SHP77 (cell line): ENCODE data around the gene CATSPERE.
A peak's percentile ranks its signal among the peaks of the same experiment; 100 is the strongest.

Experiments used
- DNase-seq, 2 experiments: peaks; one replicate each; lab custom pipeline; 2025; lab: John Stamatoyannopoulos, UW

CATSPERE gene, protein sequence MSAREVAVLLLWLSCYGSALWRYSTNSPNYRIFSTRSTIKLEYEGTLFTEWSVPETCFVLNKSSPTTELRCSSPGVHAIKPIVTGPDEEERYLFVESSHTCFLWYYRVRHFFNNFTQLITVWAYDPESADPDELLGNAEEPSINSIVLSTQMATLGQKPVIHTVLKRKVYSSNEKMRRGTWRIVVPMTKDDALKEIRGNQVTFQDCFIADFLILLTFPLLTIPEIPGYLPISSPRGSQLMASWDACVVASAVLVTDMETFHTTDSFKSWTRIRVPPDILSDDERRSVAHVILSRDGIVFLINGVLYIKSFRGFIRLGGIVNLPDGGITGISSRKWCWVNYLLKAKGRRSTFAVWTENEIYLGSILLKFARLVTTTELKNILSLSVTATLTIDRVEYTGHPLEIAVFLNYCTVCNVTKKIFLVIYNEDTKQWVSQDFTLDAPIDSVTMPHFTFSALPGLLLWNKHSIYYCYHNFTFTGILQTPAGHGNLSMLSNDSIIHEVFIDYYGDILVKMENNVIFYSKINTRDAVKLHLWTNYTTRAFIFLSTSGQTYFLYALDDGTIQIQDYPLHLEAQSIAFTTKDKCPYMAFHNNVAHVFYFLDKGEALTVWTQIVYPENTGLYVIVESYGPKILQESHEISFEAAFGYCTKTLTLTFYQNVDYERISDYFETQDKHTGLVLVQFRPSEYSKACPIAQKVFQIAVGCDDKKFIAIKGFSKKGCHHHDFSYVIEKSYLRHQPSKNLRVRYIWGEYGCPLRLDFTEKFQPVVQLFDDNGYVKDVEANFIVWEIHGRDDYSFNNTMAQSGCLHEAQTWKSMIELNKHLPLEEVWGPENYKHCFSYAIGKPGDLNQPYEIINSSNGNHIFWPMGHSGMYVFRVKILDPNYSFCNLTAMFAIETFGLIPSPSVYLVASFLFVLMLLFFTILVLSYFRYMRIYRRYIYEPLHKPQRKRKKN

GRCh38 chr1:244461245-244462071 is at the start of gene CATSPERE:
Gene CATSPERE, plus strand, starts transcription at chr1:244461273. Its CDS starts 157 bp downstream, at chr1:244461430.
- DNase-seq = peak; percentile 81 to 91

DNA sequence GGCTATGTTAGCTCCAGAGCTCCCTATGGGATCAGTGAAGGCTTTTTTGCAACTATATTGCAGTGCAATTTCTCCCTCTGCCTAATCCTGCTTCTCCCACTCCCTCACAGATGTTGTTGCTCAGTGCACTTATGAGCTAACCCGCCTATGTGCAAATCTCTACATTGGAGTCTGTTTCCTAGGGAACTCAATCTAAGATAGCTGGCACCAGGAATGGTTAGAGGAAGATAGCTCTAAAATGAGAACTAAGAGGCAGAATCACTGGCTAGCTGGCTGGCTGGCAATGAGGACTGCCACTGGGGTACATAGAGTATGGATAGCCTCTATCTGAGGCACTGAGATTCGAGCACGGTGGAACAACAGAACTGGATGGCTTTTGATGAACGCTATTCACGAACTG is 48.9 kb upstream of the CATSPERE start:
- DNase-seq = no peak

GRCh38 chr1:244413736-244414135 is 47.3 kb upstream of the CATSPERE start:
- no peak for DNase-seq

DNA sequence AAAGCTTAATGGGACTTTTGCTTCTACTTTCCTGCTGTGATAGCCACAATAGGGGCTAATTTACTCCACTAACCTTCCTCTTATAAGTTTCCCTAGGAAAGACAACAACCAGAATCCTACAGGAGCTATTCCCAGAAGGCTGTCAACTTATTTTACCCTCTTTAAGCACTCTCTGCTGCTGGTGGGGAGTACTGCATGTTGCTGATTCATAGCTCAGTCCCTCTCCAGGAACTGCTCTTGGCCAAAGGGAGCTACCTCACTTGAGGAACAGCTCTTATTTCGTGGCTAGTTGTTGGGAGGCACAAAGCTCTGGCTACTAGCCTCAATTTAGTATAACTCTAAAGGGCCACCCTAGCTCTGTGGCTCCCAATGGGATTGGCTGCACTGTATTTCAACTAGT is 46.5 kb upstream of the CATSPERE start:
- DNase-seq = no peak

GRCh38 chr1:244419024-244419423 is 42.0 kb upstream of the CATSPERE start:
- DNase-seq = no peak

GRCh38 chr1:244422174-244422573 is 38.9 kb upstream of the CATSPERE start:
- no peak for DNase-seq

DNA sequence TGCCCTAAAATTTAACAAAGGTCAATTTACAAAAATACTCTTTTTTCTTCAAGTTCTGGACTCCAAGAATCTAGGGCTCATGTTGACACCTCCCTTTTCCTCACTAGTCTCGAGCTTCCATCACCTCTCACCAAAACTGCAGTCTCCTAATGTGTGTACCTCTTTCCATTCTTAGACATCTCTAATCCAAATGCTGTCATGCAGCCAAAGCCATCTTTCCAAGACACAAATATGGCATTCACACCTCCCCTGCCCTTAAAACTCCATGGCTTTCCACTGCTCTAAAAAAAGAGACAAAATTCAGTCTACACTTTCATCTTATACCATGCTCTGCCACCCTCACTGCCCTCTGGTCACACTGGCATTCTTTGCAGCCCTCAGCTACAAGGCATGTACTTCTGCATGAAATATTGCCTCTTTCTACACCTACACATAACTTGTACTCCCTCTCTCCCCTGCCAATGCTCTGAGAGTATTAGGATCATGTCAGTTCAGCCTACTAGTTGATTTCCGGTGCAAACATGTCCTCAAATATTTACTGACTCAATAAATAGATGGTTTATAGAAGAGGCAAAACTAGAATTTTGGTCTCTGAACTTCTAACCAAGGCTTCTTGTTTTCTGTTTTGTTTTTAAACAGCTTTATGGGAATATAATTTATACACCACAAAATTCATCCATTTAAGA is 36.3 kb upstream of the CATSPERE start:
- no peak for DNase-seq

DNA sequence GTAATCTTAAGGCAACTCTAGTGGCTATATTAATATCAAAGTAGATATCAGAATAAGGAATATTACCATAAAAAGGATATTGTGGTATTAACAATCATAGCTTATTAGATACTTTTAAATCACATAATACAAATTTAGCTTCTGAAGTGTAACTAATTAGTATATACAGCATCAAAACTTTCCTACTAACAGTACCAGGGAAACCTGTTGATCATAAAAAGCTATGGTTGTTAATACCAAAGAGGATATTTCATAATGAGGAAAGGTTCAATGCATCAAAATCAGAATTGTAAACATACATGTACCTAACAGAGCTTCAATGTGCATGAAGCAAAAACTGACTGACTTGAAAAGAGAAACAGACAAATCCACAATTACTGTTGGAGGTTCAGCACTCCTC is 33.4 kb upstream of the CATSPERE start:
- no peak for DNase-seq

- DNase-seq = no peak
Measured at GRCh38 chr1:244429818-244430217, 31.3 kb upstream of the CATSPERE start.

DNA sequence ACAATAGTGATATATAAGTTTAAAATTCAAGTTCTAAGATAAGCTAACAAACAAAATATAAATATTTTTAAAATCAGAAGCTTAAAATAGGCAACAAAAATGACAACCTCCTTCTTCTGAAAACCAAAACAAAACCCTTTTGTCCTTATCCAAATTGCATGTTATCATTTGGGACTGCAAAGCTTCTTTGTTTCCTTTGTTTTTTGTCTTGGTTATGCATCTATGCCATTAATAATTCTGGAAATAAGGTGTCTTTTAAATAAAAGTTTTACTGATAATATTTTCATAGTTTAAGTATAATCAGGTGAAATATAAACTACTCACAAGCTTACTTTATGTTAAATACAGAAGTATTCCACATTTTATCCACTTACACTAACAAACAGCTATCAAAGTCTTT is 29.9 kb upstream of the CATSPERE start:
- no peak for DNase-seq

DNA sequence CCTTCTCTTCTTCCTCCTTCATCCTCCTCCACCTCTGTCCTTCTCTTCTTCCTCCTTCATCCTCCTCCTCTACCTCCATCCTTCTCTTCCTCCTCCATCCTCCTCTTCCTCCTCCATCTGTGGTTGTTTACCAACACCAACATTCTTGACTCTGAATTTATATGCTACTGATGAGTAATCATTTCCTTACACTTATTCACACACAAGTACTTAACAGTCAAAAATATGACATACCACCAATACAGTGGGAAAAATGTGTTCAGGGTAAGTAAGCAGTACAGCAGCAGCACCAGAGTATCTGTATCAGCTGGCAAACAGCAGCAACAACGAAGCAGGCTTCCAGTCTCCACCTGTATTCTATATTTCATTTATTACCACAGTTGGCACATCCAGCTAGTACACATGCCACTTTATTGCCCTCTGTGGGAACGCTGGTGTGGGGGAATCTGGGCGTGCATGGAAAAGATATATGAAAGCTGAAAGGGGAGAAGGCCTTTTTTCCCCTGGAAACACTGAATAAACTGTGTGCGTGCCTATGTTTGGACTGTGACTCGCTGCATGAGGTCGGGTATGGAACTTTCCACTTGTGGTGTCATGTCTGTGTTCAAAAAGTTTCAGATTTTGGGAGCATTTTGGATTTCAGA is 25.4 kb upstream of the CATSPERE start:
- no peak for DNase-seq

GRCh38 chr1:244436336-244437085 is 24.6 kb upstream of the CATSPERE start:
- DNase-seq = no peak

DNA sequence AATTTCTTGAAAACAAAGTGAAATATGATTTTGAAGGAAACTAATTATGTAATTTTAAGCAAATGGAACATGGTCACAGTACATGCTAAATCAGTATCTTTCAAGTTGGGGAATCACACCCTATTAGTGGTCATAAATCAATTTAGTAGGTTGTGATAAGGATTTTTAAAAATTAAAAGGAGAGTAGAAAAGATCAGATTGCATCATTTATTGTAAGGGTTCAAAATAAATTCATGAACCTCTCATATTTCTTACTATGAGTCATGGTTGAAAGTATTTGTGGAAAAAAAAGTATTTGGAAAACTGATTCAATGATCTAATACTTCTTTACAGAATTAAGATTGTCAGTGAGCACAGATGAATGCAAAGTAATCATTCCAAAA is 24.0 kb upstream of the CATSPERE start:
- no peak for DNase-seq

GRCh38 chr1:244439391-244440032 is 21.6 kb upstream of the CATSPERE start:
- DNase-seq = no peak

DNA sequence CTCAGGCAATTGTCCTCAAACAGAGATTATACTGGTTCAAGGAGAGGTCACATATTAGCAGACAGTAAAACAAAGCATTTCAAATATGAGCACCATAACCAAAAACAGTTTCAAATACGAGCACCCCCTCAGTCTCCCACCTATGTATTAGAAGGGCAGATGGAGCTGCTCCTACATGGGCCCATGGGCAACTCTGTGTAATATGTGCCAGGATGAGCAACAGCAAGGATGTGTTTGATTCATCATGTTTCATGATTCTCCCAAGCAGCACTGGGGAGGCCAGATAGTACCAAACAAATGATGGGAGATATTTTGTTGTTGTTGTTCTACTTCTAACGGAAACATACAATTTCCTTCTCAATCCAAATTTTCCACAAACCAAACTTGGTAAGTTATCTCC is 18.2 kb upstream of the CATSPERE start:
- no peak for DNase-seq

GRCh38 chr1:244444854-244445253 is 16.2 kb upstream of the CATSPERE start:
- no peak for DNase-seq

GRCh38 chr1:244445320-244446181 is 15.5 kb upstream of the CATSPERE start:
- no peak for DNase-seq

GRCh38 chr1:244447024-244447423 is 14.0 kb upstream of the CATSPERE start:
- no peak for DNase-seq

GRCh38 chr1:244447552-244447951 is 13.5 kb upstream of the CATSPERE start:
- DNase-seq = no peak
